ENCODE measurements around the gene EYS.

The EYS gene

GRCh38 chr6:65199121-65199520, 507.9 kb downstream of the EYS start:
- no peak for DNase-seq

GRCh38 chr6:65191471-65191870, 515.6 kb downstream of the EYS start:
- no peak for DNase-seq

GRCh38 chr6:65189236-65189881, 517.7 kb downstream of the EYS start:
- DNase-seq = no peak

- no peak for DNase-seq
Measured at GRCh38 chr6:65186826-65187225, 520.2 kb downstream of the EYS start.

GRCh38 chr6:65182681-65183080, 524.3 kb downstream of the EYS start:
- DNase-seq = no peak

- no peak for DNase-seq
Measured at GRCh38 chr6:65170273-65170672, 536.8 kb downstream of the EYS start.

- no peak for DNase-seq
Measured at GRCh38 chr6:65161661-65162060, 545.4 kb downstream of the EYS start.

GRCh38 chr6:65157025-65157424, 550.0 kb downstream of the EYS start:
- DNase-seq = no peak

GRCh38 chr6:65155083-65155482, 551.9 kb downstream of the EYS start:
- no peak for DNase-seq

- DNase-seq = no peak
Measured at GRCh38 chr6:65149841-65150240, 557.2 kb downstream of the EYS start.

GRCh38 chr6:65148839-65149238, 558.2 kb downstream of the EYS start:
- no peak for DNase-seq

- DNase-seq = no peak
Measured at GRCh38 chr6:65135567-65135966, 571.5 kb downstream of the EYS start.

- DNase-seq = no peak
Measured at GRCh38 chr6:65126667-65127066, 580.4 kb downstream of the EYS start.

- no peak for DNase-seq
Measured at GRCh38 chr6:65123521-65123920, 583.5 kb downstream of the EYS start.

- no peak for DNase-seq
Measured at GRCh38 chr6:65117817-65118409, 589.1 kb downstream of the EYS start.

- DNase-seq = no peak
Measured at GRCh38 chr6:65116326-65116725, 590.7 kb downstream of the EYS start.

- no peak for DNase-seq
Measured at GRCh38 chr6:65113581-65113980, 593.4 kb downstream of the EYS start.

- no peak for DNase-seq
Measured at GRCh38 chr6:65112435-65112834, 594.6 kb downstream of the EYS start.

GRCh38 chr6:65110031-65110430, 597.0 kb downstream of the EYS start:
- DNase-seq = no peak

- DNase-seq = no peak
Measured at GRCh38 chr6:65098349-65098748, 608.7 kb downstream of the EYS start.

- DNase-seq = no peak
Measured at GRCh38 chr6:65091561-65091960, 615.5 kb downstream of the EYS start.

- no peak for DNase-seq
Measured at GRCh38 chr6:65088575-65088974, 618.5 kb downstream of the EYS start.

- DNase-seq = no peak
Measured at GRCh38 chr6:65081756-65082155, 625.3 kb downstream of the EYS start.

- no peak for DNase-seq
Measured at GRCh38 chr6:65075705-65076230, 631.3 kb downstream of the EYS start.

GRCh38 chr6:65072500-65072899, 634.5 kb downstream of the EYS start:
- DNase-seq = no peak
